OCI-LY7 (cell line): ENCODE results near the gene ANTXR1. TPM values are rescaled to one million over a fixed set of nuclear protein-coding genes. Genes with fewer than 3 reads are reported as not detected.

Source experiments
- BruUV-seq: library from RNA; stranded (reverse); fragments of 400-500 nt; replicated peaks from 2 replicates; lab custom pipeline; 2021; lab: Mats Ljungman, UMichigan
- CTCF ChIA-PET: fragments of 300-600 bp; sonication (Branson Sonifier 250); formaldehyde crosslinking; loops from one replicate; lab custom pipeline; 2022; ENCODE audit warnings: antibody characterized with exemption; ENCODE audit not compliant: unreplicated experiment; lab: Charles Lee
- POLR2A ChIA-PET: fragments of 300-600 bp; sonication (Branson Sonifier 250); formaldehyde crosslinking; loops from one replicate; lab custom pipeline; 2022; ENCODE audit warnings: antibody characterized with exemption; lab: Charles Lee
- DNase-seq: peaks from one replicate; pipeline ENCODE4 v3.0.0-alpha.2; 2015; ENCODE audit warnings: low spot score
- H2AFZ ChIP-seq: fragments of 200-600 bp; sonication (generic), shearing (Covaris generic); 2 replicates; pipeline ENCODE4 v1.6.1; 2014; ENCODE audit warnings: mild to moderate bottlenecking, antibody characterized with exemption, low read length, moderate library complexity
- H3K27ac ChIP-seq: fragments of 200-600 bp; sonication (generic); 2 replicates; pipeline ENCODE4 v1.5.1; 2014; ENCODE audit warnings: mixed run types, low read depth, mild to moderate bottlenecking, moderate library complexity, low read length, inconsistent platforms; ENCODE audit not compliant: poor library complexity, severe bottlenecking
- H3K36me3 ChIP-seq: fragments of 200-600 bp; sonication (generic); 2 replicates; pipeline ENCODE4 v1.6.1; 2014; ENCODE audit warnings: mild to moderate bottlenecking, antibody characterized with exemption, low read length, moderate library complexity, mixed read lengths; ENCODE audit not compliant: insufficient read depth
- H3K4me1 ChIP-seq: fragments of 200-600 bp; sonication (generic); 2 replicates; pipeline ENCODE4 v1.5.1; 2014; ENCODE audit warnings: mild to moderate bottlenecking, low read length; ENCODE audit not compliant: insufficient read depth, poor library complexity, severe bottlenecking
- H3K4me2 ChIP-seq: fragments of 200-600 bp; sonication (generic); 2 replicates; pipeline ENCODE4 v1.6.1; 2014; ENCODE audit warnings: mild to moderate bottlenecking, low read length
- H3K4me3 ChIP-seq: fragments of 200-600 bp; sonication (generic); 2 replicates; pipeline ENCODE4 v1.5.1; 2014; ENCODE audit warnings: mild to moderate bottlenecking, low read depth, low read length; ENCODE audit not compliant: poor library complexity, severe bottlenecking
- H3K79me2 ChIP-seq: fragments of 200-600 bp; sonication (generic); 2 replicates; pipeline ENCODE4 v1.6.1; 2016; ENCODE audit warnings: low read depth, mild to moderate bottlenecking, low read length, moderate library complexity, mixed read lengths; ENCODE audit not compliant: insufficient read depth
- H3K9me2 ChIP-seq: fragments of 200-600 bp; sonication (generic); 2 replicates; pipeline ENCODE4 v1.6.1; 2016; ENCODE audit warnings: mild to moderate bottlenecking, low read length, mixed read lengths; ENCODE audit not compliant: insufficient read depth
- H3K9me3 ChIP-seq: fragments of 200-600 bp; sonication (generic); 2 replicates; pipeline ENCODE4 v1.6.1; 2014; ENCODE audit warnings: mild to moderate bottlenecking, mixed run types, low read length, mixed read lengths
- H4K20me1 ChIP-seq: fragments of 200-600 bp; sonication (generic); 2 replicates; pipeline ENCODE4 v1.6.1; 2014; ENCODE audit warnings: mild to moderate bottlenecking, antibody characterized with exemption, low read length, moderate library complexity, mixed read lengths; ENCODE audit not compliant: insufficient read depth
- CTCF ChIP-seq: fragments of 200-600 bp; sonication (generic); conservative IDR thresholded peaks from 2 replicates; pipeline ENCODE4 v1.5.1; 2014; ENCODE audit warnings: mild to moderate bottlenecking, antibody characterized with exemption, low read length, moderate library complexity, mixed read lengths
- EZH2phosphoT487 ChIP-seq: fragments of 200-600 bp; sonication (generic); IDR thresholded peaks from 2 replicates; pipeline ENCODE4 v1.6.1; 2018; ENCODE audit warnings: low read depth, borderline replicate concordance, mild to moderate bottlenecking, mixed run types, antibody characterized with exemption, low read length, moderate library complexity, mixed read lengths
- intact Hi-C: fragments of 100-400 bp; cut with micrococcal nuclease; formaldehyde crosslinking; loops from one replicate; pipeline ENCODE4 v1.10.0; 2022; ENCODE audit not compliant: unreplicated experiment
- total RNA-seq, 2 experiments: library from RNA; depleted of rRNA in 1 of 2; stranded (reverse); fragments of >200 nt in 1 of 2; shearing (Covaris generic) in 1 of 2; gene quantifications; 2 replicates each; pipeline ENCODE4 v1.2.3, GENCODE V29; 2014 to 2022

ANTXR1 gene
- total RNA-seq, 2 experiments from 2014 or later, result not detected

GRCh38 chr2:69043736-69044400 is 30.9 kb downstream of the ANTXR1 start:
- Histone ChIP-seq H3K9me3 (no peaks in the 10 kb centered on the region), H3K79me2 (no peaks in the 10 kb centered on the region), H3K36me3 (no peaks in the 10 kb centered on the region), H3K27ac (no peak overlapping the region), H2AFZ (no peak overlapping the region), H3K9me2 (no peaks in the 10 kb centered on the region), H4K20me1 (no peaks in the 10 kb centered on the region), H3K4me3 (no peak overlapping the region), H3K4me1 (no peaks in the 10 kb centered on the region), H3K4me2 (no peak overlapping the region)
- intact Hi-C loops, result no loop called here
- TF ChIP-seq CTCF, result no peak
- no peak for TF ChIP-seq EZH2phosphoT487
- ChIA-PET POLR2A (interaction anchor here (0.7 kb wide), 1 partner anchor 16 kb away, joined by 3 read pairs; no protein-coding TSS in a partner anchor), CTCF (no interaction called here)
- no TSS peak for BruUV-seq
- DNase-seq, result no peak

GRCh38 chr2:69046221-69046662 is 33.3 kb downstream of the ANTXR1 start:
- BruUV-seq, result no TSS peak
- CTCF ChIA-PET, result no interaction called here
- H3K4me1 ChIP-seq, result no peaks in the 10 kb centered on the region
- POLR2A ChIA-PET, result interaction anchor here (0.6 kb wide), 1 partner anchor 33 kb away, joined by 4 read pairs; the partner anchor contains the start of gene ANTXR1
- no peak overlapping the region for H3K27ac ChIP-seq
- no peak overlapping the region for H2AFZ ChIP-seq
- H3K9me2 ChIP-seq, result no peaks in the 10 kb centered on the region
- H3K4me2 ChIP-seq, result no peak overlapping the region
- intact Hi-C loops, result no loop called here
- DNase-seq, result no peak
- no peaks in the 10 kb centered on the region for H3K9me3 ChIP-seq
- TF ChIP-seq CTCF, result no peak
- TF ChIP-seq EZH2phosphoT487, result no peak
- no peaks in the 10 kb centered on the region for H3K36me3 ChIP-seq
- H4K20me1 ChIP-seq, result no peaks in the 10 kb centered on the region
- H3K79me2 ChIP-seq, result no peaks in the 10 kb centered on the region
- H3K4me3 ChIP-seq, result no peak overlapping the region

GRCh38 chr2:69047625-69048145 is 34.7 kb downstream of the ANTXR1 start:
- H3K9me2 ChIP-seq, result no peaks in the 10 kb centered on the region
- intact Hi-C loops, result no loop called here
- no peaks in the 10 kb centered on the region for H4K20me1 ChIP-seq
- no peak overlapping the region for H2AFZ ChIP-seq
- no peak overlapping the region for H3K27ac ChIP-seq
- no peak for DNase-seq
- H3K36me3 ChIP-seq, result no peaks in the 10 kb centered on the region
- H3K9me3 ChIP-seq, result no peaks in the 10 kb centered on the region
- BruUV-seq, result no TSS peak
- no peak overlapping the region for H3K4me3 ChIP-seq
- H3K79me2 ChIP-seq, result no peaks in the 10 kb centered on the region
- no peak for TF ChIP-seq CTCF
- CTCF ChIA-PET, result no interaction called here
- H3K4me1 ChIP-seq, result no peaks in the 10 kb centered on the region
- POLR2A ChIA-PET, result no interaction called here
- no peak overlapping the region for H3K4me2 ChIP-seq
